ENCODE measurements around the gene ZP1.

The ZP1 gene

DNA sequence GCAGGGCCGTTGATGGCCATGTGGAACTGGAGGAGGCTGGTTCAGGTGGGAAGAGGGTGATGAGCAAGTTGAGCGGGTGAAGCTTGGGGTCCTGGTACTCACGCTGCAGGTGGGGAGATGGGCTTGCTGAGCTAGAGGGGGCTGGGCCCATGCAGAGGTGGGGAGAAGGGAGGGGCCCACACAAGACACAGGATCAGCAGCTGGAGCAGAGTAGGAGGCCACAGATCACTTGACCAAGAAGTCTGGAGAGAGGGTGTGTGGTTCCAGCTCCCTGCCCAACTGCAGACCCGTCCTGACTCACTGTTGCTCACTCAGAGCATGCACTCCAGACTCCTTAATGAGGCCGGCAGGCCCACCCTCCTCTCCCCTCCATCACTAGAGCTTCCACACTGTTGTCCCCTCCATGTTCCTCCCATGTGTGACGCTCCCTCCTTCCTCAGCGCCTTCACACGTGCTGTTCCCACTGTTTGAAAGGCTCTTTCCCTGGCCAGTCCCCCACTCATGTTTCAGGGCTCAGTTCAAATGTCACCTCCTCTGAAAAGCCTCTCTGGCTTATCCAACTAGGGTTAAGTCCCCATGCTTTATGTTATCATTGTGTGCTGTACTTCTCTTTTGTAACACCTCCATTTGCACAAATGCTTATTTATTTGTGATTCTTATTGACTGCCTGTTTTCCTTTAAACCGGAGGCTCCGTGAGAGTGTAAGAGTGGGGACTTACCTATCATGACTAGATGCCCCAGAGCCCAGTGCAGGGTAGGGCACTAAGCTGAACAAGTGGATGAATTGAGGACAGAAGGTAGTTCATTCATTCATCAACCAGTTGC is 23.1 kb upstream of the ZP1 start:
- no peak for DNase-seq

DNA sequence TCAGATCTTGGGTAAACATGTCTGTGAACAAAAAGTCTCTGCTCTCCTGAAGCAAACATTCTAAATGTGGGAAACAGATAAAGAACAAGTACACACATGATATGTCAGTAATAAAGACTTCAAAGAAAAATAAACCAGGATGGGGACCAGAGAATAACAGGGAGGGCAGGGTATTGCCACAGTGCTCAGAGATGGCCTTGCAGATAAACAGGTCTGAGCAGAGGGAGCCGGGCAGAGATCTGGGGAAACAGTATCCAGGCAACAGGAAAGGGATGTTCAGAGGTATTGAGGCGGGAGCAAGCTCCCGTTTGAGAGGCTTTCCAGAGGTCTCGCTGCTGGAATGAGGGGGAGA is 22.5 kb upstream of the ZP1 start:
- DNase-seq: no peak

DNA sequence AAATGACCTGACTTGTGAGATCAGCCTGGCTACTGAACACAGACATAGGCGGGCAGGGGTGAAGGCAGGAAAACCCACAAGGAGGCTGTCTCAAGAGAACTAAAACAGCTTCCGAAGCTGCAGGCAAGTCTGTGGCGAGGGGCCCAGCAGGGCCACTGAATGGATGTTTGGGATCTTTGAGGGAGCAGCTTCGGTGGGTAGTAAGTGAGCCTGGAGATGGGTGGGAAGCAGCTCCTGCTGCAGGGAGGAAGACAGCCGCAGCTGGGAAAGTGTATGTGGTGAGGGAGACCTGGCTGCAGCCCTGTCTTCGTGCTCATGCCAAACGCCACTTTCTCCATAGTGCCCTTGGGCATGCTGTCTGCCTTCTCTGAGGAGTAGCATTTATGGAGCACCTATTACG is 22.0 kb upstream of the ZP1 start:
- DNase-seq: no peak

DNA sequence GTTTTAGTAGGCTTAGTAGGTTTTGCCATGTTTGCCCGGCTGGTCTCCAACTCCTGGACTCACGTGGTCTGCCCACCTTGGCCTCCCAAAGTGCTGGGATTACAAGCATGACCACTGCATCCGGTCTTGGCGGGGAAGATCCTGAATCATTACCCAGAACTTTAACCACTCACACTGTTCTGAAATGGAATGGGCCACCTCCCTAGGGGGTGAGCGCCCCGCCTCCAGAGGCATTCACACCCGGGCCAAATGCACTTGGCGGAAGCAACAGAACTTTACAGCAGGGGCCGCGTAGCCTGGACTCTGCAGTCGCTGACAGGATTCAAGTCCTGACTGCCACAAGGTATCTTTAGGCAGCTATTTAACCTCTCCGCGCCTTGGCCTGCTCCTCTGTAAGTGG is 20.1 kb upstream of the ZP1 start:
- DNase-seq: no peak

DNA sequence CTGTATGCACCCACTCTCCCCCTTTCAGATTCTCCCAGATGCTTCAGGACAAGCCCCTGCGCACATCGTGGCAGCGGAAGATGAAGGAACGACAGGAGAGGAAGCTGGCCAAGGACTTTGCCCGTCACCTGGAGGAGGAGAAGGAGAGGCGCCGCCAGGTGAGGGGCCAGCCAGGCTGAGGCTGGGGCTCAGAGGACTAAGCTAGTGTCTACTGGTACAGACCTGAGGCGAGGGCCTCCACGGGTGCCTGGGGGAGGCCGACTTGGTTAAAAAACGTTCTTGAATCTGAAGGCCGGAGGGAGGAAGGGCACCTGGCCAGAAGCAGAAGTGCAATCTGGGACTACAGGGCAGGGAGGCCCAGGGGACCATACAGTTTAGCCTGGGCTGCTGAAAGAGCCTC is 19.4 kb upstream of the ZP1 start:
- DNase-seq: no peak

DNA sequence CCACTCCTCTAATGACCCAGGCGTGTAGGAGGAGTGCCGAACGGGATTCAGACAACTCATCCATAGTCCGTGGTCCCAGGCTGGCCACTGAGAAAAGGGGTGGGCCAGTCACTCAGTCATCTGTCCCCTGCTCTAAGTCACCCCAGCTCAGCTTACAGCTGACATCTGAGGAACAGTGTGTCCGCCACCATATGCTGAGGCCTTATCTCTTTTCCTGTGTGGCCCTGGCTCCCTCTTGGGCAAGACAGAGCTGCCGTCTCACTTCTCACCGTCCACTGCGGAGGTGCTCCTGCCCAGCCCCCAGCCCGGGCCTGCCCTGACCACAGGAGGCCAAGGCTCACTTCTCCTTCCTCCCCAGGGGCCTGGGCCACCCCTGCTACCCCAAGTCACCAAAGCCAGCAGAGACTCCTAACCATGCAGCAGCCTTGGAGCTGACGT is 18.6 kb upstream of the ZP1 start:
- no peak for DNase-seq

DNA sequence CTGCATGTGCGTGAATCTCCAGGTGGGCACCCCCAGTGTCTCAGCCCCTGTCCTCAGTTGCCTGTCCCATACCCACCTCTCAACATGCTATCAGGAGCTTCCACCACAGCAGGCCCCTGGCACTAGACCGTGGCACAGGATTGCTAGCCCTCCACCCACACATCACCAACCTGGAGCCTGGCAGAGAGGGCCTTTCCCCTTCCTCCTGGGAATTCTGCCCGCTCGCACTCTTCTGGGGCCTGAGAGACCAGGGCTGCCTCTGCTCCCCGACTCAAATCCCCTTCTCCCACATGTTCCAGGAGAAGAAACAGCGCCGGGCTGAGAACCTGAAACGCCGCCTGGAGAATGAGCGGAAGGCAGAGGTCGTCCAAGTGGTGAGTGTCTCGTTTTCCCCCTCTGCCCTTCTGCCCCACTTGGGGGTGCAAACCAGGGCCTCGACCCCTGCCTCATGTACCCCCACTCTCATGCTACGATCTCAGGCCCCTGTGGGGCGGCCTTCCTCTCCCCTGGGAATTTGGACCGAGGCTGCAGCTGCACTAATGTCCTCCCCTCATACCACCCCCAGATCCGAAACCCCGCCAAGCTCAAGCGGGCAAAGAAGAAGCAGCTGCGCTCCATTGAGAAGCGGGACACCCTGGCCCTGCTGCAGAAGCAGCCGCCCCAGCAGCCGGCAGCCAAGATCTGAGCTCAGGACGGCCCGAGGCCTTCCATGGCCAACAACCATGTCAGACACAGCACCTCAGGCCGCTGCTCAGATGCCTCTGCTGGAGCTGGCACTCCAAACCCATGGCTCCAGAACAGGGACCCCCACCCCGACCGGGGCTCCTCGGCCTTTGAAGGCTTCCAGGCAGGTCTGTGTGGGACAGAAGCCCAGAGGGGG is 17.5 kb upstream of the ZP1 start:
- no peak for DNase-seq

DNA sequence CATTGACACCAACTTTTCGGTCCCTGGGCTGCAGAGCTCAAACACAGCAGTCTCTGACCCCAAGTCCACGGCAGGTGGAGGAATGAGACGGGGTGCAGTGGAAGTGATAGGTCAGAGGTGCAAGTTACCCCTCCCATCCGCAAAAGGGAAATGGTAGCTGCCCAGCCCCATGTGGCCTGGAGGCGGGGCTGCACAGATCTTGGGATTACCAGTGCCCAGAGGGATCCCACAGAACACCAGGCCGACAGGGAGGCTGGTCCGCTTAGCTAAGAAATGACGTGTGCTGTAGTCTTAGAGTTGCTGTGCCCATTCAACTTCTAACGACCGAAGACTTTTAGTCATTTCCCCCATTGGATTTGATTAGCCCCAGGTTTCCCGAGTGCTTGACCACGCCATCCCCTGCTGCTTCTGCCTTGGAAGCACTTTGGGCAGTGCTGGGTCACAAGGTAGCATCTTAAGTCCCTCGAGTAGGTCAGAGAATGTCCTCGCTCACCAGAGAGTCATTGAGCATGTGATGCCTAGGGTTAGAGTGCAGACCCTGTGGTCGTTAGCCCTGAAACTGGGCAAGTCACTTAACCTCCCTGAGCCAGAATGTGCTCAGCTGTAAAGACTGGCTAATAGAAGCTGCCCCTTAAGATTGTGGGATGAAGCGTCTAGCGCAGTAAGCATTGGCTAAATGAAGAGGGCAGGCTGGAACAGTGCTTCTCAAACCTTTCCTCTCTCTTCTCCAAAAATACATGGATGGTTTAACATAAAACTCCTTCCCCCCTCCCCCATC is 15.8 kb upstream of the ZP1 start:
- DNase-seq: no peak

DNA sequence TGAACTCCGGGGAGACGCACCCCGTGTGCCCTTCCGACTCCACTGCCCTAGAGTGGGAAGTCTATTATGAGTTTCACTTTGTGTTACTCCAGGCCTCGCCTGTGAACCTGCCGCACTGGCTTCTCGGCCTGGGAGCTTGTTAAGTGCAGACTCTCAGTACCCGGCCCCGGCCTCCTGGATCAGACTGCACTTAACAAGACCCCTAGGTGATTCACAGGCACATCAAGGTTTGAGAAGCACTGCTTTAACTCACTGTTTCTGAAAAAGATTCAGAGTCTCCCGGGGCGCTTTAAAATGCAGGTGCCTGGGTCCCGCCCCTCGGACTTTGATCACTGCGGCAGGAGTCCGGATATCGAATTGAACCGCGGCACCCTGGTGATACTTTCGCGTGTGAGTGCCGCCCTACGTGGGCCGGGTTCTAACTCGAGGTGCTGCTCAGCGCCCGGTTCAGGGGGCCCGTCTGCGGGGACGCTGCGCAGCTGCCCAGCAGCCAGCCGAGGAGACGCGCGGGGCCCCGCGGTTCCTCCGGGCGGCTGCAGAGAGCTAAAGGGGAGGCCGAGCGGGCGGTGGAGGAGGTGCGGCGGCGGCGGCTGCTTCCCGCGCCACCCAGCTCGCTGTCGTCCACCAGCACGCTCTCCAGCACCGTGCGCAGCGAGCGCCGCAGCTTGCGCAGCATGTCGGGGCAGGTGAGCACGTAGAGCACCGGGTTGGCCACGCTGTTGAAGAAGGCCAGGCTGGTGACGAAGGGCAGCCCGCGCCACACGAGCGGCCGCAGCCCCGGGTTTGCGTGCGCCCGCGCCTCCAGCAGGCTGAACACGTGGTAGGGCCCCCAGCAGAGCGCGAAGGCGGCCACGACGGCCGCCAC is 15.0 kb upstream of the ZP1 start:
- no peak for DNase-seq

DNA sequence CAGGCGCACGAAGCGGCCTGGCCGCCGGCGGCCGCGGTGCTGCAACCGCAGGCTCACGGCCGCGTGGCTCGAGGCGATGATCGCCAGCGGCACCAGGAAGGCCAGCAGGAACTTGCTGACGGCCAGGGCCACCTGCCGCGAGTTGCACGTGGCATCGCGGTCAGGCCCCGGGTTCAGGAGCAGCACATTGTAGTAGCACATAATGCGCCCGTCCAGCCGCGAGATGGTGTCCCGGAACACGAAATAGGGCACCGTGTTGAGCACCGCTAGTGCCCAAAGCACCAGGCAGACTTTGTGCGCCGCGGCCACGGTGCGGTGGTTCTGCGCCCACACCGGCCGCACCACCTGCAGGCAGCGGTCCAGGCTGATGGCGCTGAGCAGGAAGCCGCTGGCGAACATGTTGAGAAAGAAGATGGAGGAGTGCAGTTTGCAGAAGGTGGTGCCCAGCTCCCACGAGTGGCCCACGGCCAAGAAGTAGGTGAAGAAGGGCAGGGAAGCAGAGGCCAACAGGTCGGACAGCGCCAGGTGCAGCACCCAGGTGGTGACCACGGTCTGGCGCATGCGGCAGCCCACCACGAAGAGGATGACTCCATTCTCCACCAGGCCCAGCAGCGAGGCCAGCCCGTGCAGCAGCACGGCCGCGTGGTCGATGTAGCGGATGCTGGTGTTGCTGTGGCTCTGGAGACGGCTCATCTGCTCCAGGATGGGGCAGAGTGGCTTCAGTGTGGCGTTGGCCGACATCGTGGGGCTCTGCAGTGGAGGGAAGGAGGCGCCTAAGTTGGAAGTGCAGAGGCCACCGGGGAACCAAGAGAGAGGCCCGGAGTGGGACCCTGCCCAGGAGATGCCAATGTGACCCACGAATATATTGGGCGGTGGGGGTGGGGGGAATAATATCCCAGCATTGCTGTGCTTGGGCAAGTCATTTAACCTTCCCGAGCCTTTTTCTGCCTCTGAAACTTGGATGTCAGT is 14.1 kb upstream of the ZP1 start:
- DNase-seq: no peak

DNA sequence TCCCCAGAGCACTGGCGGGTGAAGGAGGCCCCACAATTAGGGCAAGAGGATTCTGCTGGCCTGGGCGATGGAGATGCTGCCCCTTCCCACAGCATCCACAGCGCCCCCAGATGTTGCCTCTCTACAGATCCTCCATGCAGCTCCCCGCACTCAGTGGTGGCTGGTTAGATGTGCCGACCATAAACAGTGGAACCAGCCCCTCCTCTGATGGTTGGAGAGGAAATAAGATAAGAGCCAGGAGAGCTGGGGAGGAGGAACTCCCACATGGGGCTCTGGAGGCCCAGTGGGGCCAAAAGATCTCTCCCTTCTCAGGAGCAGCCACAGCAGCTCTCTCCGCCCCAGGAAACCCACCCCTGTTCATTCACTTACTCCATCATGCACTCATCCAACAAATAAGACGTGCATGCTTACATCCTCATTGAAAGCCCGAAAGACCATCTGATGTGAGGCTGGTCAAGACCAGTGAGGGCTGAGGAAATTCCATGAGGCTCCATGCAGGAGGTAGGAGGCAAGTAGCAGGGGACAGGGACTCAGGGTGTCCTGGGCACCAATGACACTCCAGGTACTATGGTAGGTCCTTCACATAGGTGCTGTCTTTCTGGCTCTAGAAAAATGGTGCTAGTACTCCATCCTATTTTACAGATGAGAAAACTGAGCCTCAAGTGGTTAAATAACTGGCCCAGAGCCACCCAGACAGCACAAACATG is 13.0 kb upstream of the ZP1 start:
- DNase-seq: no peak

DNA sequence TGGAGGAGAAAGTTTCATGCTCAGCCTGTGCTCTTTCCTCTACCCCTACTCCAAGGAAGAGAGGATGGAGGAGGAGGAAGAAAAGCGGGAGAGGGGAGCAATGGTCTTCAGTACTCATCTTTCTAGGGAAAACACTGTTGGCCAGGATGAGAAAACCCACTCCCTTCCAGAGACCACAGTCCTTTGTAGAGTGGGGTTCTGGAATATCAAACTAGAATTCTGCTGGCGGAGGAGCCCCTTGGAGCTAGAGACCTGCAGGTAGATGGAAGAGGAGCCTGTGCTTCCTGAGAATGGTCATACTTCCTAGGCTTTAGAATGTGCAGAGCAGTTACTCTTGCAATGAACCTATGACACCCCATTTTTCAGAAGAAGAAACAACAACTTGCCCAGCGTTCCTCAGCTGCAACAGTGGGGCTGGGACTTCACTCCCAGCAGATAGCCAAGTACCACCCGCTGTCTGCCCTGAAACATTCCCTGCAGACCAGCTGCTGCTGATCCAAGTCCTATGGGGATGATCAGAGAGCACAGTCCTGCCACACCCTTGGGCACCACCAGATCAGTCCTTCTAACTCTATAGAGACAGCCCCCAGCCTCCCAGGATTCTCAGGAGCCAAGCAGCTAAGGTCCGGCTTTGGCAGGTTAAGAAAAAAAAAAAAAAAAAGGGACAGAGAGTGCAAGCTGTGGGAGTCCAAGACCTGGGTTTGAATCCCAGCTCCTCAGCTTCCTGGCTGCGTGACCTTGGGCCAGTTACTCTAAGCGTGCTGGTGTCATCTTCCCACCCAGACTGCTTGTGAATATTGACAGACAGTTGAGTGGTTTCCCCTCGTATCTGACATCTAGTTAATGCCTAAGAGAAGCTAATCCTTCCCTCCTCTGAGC is 12.3 kb upstream of the ZP1 start:
- no peak for DNase-seq

DNA sequence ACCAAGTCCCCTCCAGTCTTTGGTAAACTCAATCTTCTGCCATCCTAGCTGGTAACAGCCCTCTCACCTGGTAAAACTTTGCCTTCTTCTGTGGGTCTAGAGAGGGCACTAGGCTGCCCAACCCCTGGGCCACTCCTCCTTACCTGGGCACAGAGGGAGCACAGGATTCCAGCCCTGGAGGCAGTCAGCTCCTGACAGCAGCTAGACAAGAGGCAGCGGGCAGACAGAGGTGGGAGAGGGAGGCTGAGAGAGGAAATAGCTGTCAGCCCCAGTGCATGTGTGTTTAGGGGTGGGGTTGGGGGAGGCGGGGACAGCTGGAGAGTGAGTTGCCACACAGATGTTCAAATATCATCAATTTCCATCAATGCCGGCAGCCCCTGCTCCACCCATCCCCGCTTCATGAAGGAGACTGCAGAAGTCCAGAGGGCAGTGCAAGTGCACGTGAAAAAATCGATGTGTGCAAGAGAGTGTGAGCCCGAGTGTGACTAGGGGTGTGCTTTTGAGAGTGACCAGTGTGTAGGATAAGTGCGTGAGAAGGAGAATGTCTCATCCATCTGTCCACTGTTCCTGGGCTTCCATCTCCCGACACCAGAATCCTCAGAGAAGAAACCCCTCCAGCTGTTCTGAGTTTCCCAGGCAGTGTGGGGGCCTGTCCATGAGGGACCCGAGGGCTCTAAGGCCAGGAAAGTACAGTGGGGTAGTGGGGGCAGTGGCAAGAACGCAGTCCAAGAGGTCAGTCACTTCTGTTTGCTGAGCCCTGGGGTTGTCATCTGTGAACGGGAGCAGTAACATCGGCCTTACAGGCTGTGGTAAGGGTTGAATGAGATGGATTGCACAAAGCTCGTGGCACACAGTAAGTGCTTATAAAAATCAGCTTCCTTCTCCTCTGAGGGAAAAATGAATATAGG is 11.4 kb upstream of the ZP1 start, which contains the start of gene PTGDR2:
TSS of gene PTGDR2 (minus strand) at position 225 of the 908 bp plus-strand sequence. CDS start 2,228 bp downstream, outside the sequence.
- DNase-seq: no peak

DNA sequence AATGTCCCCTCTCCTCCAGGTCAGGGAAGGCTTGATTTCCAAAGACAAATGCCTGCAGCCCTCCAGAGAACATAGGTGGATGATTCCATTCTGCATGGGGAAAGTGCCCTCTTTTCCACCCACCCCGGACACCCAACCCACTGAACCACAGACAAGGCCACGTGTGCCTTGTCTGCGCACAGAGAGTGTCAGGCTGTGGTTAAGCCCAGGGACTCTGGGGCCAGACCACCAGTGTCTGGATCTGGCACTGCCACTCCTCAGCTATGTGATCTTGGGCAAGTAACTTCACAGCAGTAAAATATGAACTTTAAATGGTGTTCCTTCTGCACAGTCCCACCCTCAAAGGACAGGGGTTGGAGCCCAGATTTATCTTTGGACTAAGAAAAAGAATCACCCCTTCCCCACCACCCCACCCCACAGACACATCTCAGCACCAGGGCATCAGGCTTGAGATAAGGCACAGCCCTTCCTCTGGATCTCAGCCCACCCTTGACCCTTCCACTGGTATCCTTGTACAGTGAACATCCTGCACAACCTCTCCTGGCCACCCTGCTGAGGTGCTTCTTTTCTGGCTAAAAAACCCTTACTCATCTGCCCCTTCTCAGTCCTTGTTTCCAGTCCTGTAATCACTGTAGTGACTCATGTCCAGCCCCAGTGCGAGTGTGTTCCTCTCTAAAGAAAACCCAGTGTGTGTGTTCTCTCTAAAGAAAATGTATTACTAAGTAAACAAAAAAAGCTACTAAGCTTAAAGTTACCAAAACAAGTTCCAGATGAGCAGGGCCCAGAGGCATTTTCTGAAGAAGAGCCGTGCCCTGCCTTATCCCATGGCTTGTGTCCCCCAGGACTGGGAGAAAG is 9.7 kb upstream of the ZP1 start:
- no peak for DNase-seq

DNA sequence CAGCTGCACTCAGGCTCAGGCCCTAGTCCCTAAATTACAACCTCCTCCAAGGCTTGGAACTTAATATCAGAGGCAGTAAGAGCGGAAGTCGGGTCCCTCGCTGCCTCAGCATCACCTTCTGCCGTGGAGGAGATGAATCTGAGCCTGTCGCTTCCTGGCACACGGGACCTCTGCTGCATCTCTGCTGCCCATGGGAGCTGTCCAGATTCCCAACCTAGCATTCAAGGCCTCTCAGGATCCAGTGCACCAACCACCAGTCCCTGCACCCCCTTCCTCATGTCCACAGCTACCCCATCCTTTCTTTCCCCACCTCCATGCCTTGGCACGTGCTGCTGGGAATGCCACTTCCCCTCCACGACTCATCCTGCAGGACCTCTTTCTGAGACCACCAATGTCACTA is 9.1 kb upstream of the ZP1 start:
- DNase-seq: no peak

DNA sequence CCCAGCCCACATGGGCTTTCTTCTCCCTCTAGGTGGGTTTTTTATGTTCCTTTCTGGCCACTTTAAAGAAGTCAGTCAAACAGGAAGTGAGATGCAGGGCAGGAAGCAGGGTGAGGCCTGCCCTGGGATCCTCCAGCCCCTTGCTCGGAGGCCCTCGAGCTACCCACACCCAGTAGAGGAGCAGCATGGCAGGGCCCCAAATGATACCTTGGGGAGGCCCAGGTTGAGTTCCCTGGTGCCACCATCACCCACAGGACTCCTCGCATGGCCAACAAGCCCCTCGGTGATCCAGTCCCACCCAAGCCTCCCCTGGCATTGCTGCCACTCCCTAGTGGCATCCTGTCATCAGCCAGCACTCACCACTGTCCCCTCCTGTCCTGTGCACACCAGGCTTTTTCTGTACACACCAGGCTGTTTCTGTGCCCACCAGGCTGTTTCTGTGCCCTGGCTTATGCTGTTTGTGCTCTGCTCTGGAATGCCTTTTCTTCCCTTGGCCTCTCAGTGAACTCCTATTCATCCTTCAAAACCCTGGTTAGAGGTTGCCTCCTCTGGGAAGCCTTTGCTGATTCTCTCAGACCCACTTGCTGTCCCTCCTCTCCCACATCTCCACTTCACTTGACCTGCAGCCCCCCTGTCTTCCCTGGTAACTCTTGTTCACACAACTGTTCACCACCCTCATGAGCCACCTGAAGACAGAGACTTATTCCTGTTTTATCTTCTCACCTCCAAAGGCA is 8.4 kb upstream of the ZP1 start:
- no peak for DNase-seq

Data from CD4-positive, alpha-beta T cell treated with Interleukin-17A for 1 hour (primary cell).